Measurements from ENCODE around the gene MBD4. TPM values are rescaled to one million over a fixed set of nuclear protein-coding genes. Genes with fewer than 3 reads are reported as not detected.

The MBD4 gene
- total RNA-seq, 4 donors from 2014 or later, result 12.1 to 23.3 (median 16.4) TPM

DNA sequence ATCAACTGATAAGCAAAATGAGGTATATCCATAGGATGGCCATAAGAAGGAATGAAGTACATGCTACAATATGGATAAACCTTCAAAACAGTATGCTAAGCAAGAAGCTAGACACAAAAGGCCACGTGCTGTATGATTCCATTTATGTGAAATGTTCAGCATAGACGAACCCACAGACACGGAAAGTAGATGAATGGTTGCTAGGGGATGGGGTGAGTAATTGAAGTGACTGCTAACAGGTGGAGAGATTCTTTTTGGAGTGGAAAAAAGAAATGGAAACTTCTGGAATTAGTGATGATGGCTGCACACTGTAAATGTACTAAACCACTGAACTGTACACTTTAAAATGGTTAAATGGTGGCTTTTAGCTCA is 10.7 kb downstream of the MBD4 start:
- intact Hi-C loops (cut with DNase I), result no loop called here
- DNase-seq (ENCODE audit: extremely low spot score), result no peak
- Histone ChIP-seq H3K27me3 (no peaks in the 10 kb centered on the region), H3K4me3 (peak overlapping the region; percentile 56 to 61 (median 58)), H3K4me1 (peaks cover 14 to 20% (median 16%) of the 10 kb centered on the region in 4 donors), H3K27ac (replicated peaks in 1 of 4) (peak overlapping the region; percentile 62 to 75 (median 66)), H3K9me3 (no peaks in the 10 kb centered on the region), H3K36me3 (peaks cover 11 to 41% (median 35%) of the 10 kb centered on the region in 4 donors)
- WGBS, result 64% methylated on average over 3 of the region's 3 CpGs
- TF ChIP-seq, protein P1, sequence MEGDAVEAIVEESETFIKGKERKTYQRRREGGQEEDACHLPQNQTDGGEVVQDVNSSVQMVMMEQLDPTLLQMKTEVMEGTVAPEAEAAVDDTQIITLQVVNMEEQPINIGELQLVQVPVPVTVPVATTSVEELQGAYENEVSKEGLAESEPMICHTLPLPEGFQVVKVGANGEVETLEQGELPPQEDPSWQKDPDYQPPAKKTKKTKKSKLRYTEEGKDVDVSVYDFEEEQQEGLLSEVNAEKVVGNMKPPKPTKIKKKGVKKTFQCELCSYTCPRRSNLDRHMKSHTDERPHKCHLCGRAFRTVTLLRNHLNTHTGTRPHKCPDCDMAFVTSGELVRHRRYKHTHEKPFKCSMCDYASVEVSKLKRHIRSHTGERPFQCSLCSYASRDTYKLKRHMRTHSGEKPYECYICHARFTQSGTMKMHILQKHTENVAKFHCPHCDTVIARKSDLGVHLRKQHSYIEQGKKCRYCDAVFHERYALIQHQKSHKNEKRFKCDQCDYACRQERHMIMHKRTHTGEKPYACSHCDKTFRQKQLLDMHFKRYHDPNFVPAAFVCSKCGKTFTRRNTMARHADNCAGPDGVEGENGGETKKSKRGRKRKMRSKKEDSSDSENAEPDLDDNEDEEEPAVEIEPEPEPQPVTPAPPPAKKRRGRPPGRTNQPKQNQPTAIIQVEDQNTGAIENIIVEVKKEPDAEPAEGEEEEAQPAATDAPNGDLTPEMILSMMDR (IDR thresholded peaks at IDR 0.05), result no peak
- no peak for TF ChIP-seq POLR2A (IDR thresholded peaks at IDR 0.05; ENCODE audit: low read depth)
- no peak for TF ChIP-seq EP300 (IDR thresholded peaks at IDR 0.05)
- TF ChIP-seq POLR2AphosphoS5 (IDR thresholded peaks at IDR 0.05), result no peak

DNA sequence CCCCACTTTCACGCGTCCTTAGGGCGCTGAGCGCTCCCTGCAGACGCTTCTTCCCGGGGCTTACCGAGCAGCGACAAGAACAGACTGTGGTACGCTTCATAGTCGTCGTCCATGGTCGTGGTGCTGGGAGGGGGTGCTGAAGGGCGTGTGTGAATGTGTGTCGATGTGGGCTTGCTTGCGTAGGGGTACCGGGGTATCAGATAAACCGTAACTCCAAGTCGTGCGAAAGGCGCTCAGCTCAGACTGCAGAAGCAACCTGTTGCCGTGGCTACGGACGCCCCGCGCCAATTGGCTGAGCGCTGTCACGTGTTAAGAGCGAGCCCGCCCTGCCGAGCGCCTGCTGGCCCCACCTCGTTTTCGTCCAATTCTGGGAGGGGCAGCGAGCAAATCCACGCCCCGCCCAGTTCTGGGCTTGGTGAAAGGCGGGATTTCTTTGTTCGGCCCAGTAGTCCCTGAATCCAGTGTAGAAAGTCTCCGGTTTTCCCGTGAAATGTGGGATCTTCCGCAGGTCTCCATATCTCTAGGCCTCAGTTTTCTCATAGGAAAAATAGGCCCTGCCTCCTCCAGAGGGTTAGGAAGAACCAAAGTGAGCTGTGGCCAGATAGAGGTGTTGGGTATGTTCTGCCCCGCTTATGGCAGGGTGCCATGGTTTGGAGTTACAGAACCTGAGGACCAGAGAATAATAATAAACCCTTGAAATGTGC is 11.2 kb downstream of the MBD4 start, which contains the start of gene EFCAB12:
Gene EFCAB12, minus strand, starts transcription at position 261 of the 704 bp plus-strand sequence. Its CDS starts 148 bp downstream, at position 113.
- Histone ChIP-seq H3K4me1 (peaks cover 14 to 20% (median 16%) of the 10 kb centered on the region in 4 donors), H3K36me3 (peaks cover 11 to 35% (median 31%) of the 10 kb centered on the region in 4 donors), H3K27ac (replicated peaks in 1 of 4) (peak within 1 kb of the TSS; percentile 62 to 75 (median 66)), H3K27me3 (no peaks in the 10 kb centered on the region), H3K4me3 (peak within 1 kb of the TSS; percentile 56 to 61 (median 58)), H3K9me3 (no peaks in the 10 kb centered on the region)
- WGBS, result 3% methylated on average over 22 of the region's 42 CpGs
- DNase-seq (ENCODE audit: extremely low spot score), result peak; percentile 98
- TF ChIP-seq POLR2AphosphoS5 (IDR thresholded peaks at IDR 0.05), result peak; percentile 64 to 72
- TF ChIP-seq POLR2A (IDR thresholded peaks at IDR 0.05; ENCODE audit: low read depth), result no peak
- no peak for TF ChIP-seq EP300 (IDR thresholded peaks at IDR 0.05)
- TF ChIP-seq, protein P1 (IDR thresholded peaks at IDR 0.05), result no peak
- intact Hi-C loops (cut with DNase I), result no loop called here

DNA sequence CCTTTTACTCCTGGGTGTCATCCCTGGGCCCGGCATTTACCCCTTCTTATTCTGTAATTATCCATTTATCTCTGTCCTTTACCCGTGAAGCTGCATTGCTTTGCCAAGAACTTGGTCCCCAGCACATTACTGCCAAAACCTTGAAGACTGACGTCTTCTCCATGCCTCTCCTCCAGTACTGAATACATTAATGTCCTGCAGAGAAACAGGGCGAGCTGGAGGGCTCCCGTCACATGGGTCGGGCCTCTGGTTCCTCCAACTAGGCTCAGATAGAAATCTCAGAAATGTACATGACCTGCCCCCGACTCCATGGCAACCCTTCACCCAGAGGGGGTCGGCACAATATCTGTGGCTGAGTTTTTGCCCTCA is 11.8 kb downstream of the MBD4 start:
- no peaks in the 10 kb centered on the region for H3K9me3 ChIP-seq
- DNase-seq (ENCODE audit: extremely low spot score), result no peak
- intact Hi-C loops (cut with DNase I), result no loop called here
- H3K27me3 ChIP-seq, result no peaks in the 10 kb centered on the region
- peaks cover 11 to 30% (median 26%) of the 10 kb centered on the region in 4 donors for H3K36me3 ChIP-seq
- peak overlapping the region in 1 of 4 donors; percentile 62 for H3K27ac ChIP-seq (replicated peaks in 1 of 4)
- H3K4me1 ChIP-seq, result peaks cover 14 to 20% (median 16%) of the 10 kb centered on the region in 4 donors
- WGBS, result 18% methylated on average over 4 of the region's 8 CpGs
- TF ChIP-seq, protein P1 (IDR thresholded peaks at IDR 0.05), result no peak
- TF ChIP-seq POLR2A (IDR thresholded peaks at IDR 0.05; ENCODE audit: low read depth) (no peak), EP300 (IDR thresholded peaks at IDR 0.05) (no peak), POLR2AphosphoS5 (IDR thresholded peaks at IDR 0.05) (no peak)
- peak overlapping the region; percentile 56 to 61 (median 58) for H3K4me3 ChIP-seq

DNA sequence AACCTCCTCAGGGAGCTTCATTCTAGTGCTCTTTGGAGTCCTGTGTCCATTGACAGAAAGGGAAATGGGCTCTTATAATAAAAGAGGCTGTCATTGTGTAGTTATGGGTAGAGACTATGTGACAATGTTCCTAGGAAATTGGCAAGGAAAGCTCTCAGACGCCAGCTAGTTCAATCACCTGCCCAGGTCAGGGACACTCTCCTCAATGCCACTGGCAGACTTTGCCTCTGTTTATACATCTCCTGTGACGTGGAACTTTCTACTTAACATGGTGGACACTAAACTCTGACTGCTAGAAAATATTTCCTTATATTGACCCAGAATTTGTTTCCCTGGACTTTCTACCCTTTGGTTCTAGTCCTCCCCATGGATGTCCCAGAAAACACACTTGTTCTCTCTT is 14.1 kb downstream of the MBD4 start:
- WGBS, result 75% methylated on average over 2 of the region's 2 CpGs
- H3K4me3 ChIP-seq, result no peak overlapping the region
- intact Hi-C loops (cut with DNase I), result no loop called here

More for the DNA sequence above, 14.1 kb downstream of the MBD4 start:
- no peak for DNase-seq (ENCODE audit: extremely low spot score)
- H3K27me3 ChIP-seq, result no peaks in the 10 kb centered on the region
- peaks cover 0 to 6% (median 2%) of the 10 kb centered on the region in 4 donors for H3K36me3 ChIP-seq
- H3K9me3 ChIP-seq, result no peaks in the 10 kb centered on the region
- no peak for TF ChIP-seq EP300 (IDR thresholded peaks at IDR 0.05)
- TF ChIP-seq, protein P1 (IDR thresholded peaks at IDR 0.05), result no peak
- no peak for TF ChIP-seq POLR2AphosphoS5 (IDR thresholded peaks at IDR 0.05)
- no peak for TF ChIP-seq POLR2A (IDR thresholded peaks at IDR 0.05; ENCODE audit: low read depth)
- peaks cover 14 to 20% (median 16%) of the 10 kb centered on the region in 4 donors for H3K4me1 ChIP-seq
- no peak overlapping the region for H3K27ac ChIP-seq (replicated peaks in 1 of 4)
